Activated T-cell treated with anti-CD3 and anti-CD28 coated beads for 4 hours (primary cell): Measurements from ENCODE around the gene SDF4.

Experiments
- DNase-seq: peaks from one replicate; pipeline ENCODE4 v3.0.0-alpha.2; 2020

The SDF4 gene

GRCh38 chr1:1226566-1227362 lies 5.0 kb downstream of the SDF4 start:
- no peak for DNase-seq

- DNase-seq: no peak
Observed at GRCh38 chr1:1225913-1226312, 5.9 kb downstream of the SDF4 start.

DNA sequence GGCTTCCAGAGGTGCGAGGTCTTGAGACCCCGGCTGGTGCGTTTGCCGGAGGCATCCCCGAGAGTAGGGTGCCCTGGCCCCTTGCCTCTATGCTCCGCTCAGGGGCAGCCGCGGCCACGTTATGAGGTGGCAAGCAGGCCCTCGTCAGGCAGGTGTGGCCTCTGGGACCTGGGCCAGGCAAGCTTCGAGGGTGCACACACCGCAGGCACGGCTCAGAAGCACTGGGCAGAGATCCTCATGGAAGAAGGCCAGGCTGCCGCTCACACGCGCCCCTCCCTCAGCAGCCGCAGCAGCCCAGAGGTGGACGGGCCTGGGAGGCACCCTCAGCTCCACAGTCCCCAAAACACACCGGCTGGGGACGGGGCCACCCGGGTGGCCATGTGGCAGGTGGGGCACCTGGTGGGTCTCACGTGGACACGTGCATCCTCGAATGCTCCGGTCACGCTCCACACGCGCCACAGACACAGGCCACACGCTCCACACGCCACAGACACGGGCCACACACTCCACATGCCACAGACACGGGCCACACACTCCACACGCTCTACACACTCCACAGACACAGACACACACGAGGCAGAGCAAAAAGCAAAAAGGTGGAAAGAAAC lies 6.5 kb downstream of the SDF4 start:
- no peak for DNase-seq

- no peak for DNase-seq
Observed at GRCh38 chr1:1223891-1224290, 7.9 kb downstream of the SDF4 start.

GRCh38 chr1:1223321-1223720 lies 8.5 kb downstream of the SDF4 start:
- DNase-seq: no peak

GRCh38 chr1:1222575-1223225 lies 9.1 kb downstream of the SDF4 start:
- no peak for DNase-seq

DNA sequence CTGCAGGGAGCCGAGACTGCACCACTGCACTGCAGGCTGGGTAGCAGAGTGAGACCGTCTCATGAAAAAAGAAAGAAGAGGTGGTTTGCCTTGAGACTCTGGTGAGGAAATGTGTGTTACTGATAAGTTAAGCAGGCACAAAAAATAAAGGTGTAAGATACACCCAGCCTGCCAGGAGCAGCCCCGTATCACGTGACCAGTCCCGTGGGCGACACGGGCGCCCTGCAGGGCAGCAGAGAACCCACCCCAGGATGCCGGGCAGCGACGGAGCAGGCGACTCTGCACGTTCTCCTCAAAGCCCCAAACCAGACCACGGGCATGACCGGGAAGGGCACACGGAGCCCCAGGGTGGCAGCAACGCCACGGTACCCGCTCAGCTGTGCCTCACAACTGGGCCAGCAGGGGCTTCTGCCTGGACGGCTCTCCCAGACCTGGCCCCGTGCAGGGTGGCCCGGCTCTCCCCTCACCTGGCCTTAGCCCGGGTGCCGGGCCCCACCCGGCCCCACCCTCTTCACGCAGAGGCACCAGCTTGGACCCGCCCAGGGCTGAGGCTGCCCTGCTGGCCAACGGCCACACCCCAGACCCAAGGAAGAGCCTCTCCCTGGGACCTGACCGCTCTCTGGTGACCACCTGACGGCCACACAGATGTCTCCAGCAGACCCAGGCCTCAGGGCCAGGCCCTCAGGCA lies 9.8 kb downstream of the SDF4 start:
- no peak for DNase-seq

- DNase-seq: no peak
Observed at GRCh38 chr1:1220197-1220596, 11.6 kb downstream of the SDF4 start.

DNA sequence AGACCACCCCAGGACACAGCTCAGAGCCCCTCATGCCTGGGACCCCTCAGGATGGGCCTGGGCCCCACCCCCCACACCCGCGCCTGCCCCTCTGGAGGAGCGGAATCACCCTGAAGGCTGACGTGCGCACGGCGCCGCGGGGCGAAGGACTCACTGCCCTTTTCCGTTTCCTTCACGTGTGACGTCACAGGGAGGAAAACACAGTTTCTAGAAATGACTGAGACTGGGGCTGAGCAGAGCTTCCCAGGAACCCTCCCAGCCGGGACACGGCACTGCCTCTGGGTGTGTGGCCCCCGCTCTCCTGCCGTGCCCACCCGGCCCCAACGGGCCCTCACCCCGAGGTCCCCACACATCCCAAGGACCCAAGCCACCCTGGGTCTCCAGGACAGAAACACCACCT lies 12.5 kb downstream of the SDF4 start:
- DNase-seq: no peak

- no peak for DNase-seq
Observed at GRCh38 chr1:1218524-1219200, 13.1 kb downstream of the SDF4 start.

- DNase-seq: no peak
Observed at GRCh38 chr1:1217621-1218523, 13.9 kb downstream of the SDF4 start.

GRCh38 chr1:1216770-1217620 lies 14.8 kb downstream of the SDF4 start:
- no peak for DNase-seq

DNA sequence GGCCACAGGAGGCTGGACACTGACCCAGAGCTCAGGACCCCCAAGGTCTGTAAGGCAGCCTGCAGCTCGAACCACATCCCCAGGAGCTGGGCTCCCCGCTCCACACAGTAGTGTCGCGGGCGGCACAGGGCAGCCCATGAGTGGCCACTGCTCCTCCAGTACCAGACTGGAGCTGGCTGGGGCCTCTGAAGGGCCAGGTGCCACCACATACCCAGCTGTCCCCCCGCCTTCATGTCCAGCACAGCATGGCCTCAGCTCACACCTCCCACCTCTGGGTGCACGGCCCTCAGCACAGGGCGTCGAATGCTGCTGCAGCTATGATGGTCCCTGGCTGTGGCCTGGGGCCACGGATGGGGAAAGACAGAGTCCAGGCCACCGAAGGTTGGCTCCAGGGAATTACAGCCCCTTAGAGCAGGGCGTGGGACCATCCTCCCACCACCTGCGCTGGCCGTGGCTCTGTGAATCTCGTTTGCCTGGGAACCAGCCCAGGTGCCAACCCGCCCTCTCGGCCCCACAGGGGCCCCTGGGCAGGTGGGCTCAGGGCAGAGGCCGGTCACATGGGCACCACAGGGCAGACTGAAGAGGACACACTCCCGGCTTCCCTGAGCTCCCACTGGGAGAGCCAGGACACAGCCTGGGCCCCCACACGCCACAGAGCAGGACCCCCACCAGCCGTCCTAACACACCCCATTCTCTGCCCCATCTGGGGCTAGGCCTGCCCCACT lies 15.8 kb downstream of the SDF4 start:
- no peak for DNase-seq

DNA sequence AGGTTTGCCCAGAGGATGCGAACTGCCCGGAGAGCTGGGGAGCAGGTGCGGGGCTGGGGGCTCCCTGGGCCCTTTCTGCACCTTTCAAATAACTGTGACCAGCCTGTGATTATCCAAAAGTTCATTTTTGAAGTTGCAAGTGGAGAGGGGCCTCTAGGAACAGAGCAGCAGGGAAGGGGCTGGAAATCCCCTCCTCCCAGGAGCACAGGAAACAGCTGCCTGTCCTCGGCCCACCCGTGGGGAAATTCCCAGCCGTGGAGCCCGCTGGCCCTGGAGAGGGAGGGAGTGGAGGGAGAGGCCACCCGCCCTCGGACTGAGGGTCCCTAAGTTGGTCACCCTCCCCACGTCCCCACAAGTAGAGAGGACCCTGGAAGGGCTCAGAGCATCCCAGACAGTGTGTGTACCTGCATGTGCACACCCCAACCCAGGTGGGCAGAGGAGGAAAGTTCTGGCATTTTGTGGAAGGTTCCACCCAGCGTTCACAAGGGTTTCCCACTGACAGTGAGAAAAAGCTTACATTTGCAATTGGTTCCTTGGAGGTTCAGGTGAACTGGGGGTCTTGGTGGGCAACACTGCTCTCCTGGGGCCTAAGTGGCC lies 16.6 kb downstream of the SDF4 start:
- no peak for DNase-seq

GRCh38 chr1:1213345-1214265 lies 18.2 kb downstream of the SDF4 start, which contains the start of gene TNFRSF4:
TSS of gene TNFRSF4 (minus strand) at chr1:1214153. CDS start at chr1:1214127, 26 bp downstream.
- no peak for DNase-seq

GRCh38 chr1:1212780-1213344 lies 18.9 kb downstream of the SDF4 start:
- DNase-seq: no peak

- DNase-seq: no peak
Observed at GRCh38 chr1:1211541-1212441, 20.0 kb downstream of the SDF4 start.
